Naive B cell (primary cell): ENCODE results near the gene CABLES2. TPM values are rescaled to one million over a fixed set of nuclear protein-coding genes. Genes with fewer than 3 reads are reported as not detected.

ENCODE experiments used
- ATAC-seq, 2 donors: fragments of 150-1000 bp; cut with Tn5 transposase; 2 replicates each; pipeline ENCODE4 v1.10.0; 2021; ENCODE audit warnings: low read depth in 2 of 2, mild to moderate bottlenecking in 2 of 2, moderate library complexity in 2 of 2
- DNase-seq: peaks from one replicate; pipeline ENCODE4 v3.0.0; 2022
- H3K27ac Mint-ChIP-seq, 6 donors: one replicate each; pipeline ENCODE4 v1.8.0; 2020 to 2022; ENCODE audit warnings: mild to moderate bottlenecking in 6 of 6, mixed read lengths in 6 of 6, moderate library complexity in 5 of 6, inconsistent platforms in 2 of 6
- H3K27me3 Mint-ChIP-seq, 3 donors: one replicate each; pipeline ENCODE4 v1.8.0; 2021 to 2022; ENCODE audit warnings: mixed read lengths in 3 of 3, mild to moderate bottlenecking in 1 of 3
- H3K36me3 Mint-ChIP-seq, 2 donors: one replicate each; pipeline ENCODE4 v1.8.0; 2020 to 2022; ENCODE audit warnings: mixed read lengths in 2 of 2, inconsistent platforms in 1 of 2, mild to moderate bottlenecking in 1 of 2
- H3K4me1 Mint-ChIP-seq, 3 donors: one replicate each; pipeline ENCODE4 v1.8.0; 2020 to 2022; ENCODE audit warnings: mixed read lengths in 3 of 3, inconsistent platforms in 1 of 3, mild to moderate bottlenecking in 1 of 3, moderate library complexity in 1 of 3
- H3K4me3 Mint-ChIP-seq, 8 donors: one replicate each; pipeline ENCODE4 v1.8.0; 2020 to 2022; ENCODE audit warnings: mild to moderate bottlenecking in 8 of 8, mixed read lengths in 8 of 8, moderate library complexity in 8 of 8, inconsistent platforms in 2 of 8
- H3K9me3 Mint-ChIP-seq, 7 donors: one replicate each; pipeline ENCODE4 v1.8.0; 2020 to 2022; ENCODE audit warnings: mixed read lengths in 7 of 7, mild to moderate bottlenecking in 5 of 7, inconsistent platforms in 2 of 7, moderate library complexity in 1 of 7
- polyA plus RNA-seq, 6 donors: library from polyadenylated mRNA; unstranded; fragments of 300-500 nt; fragmentation: Illumina TruSeq; gene quantifications; one replicate each; pipeline ENCODE4 v1.2.3, GENCODE V29; 2021; ENCODE audit warnings: low read depth in 6 of 6

Gene CABLES2
- polyA plus RNA-seq, 6 donors from 2014 or later = 1.00 to 3.3 (median 1.2) TPM; not detected in 1

DNA sequence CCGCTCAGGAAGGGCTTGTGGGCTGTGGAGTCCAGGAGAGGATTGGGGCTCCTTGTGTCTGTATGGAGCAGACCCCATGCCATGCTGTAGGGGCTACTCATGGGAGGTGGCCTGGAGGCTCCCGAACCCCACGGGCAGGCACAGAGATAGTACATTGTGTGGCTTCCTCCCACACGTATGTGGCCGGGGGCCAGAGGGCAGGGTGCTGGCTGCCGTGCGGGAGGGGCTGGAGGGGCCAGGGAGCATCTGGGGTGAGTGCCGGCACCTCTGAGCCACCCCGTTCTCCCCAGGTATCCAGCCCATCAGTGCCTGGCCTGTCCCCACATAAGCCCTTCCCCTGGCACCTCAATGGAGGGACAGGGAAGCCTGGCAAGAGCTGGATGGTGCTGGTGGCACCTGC, 12.7 kb upstream of the CABLES2 start:
- Mint-ChIP-seq H3K36me3 (no peaks in the 10 kb centered on the region), H3K27me3 (peaks cover 3 to 26% (median 13%) of the 10 kb centered on the region in 3 donors), H3K4me1 (peaks cover 0 to 3% (median 0%) of the 10 kb centered on the region in 3 donors), H3K9me3 (no peaks in the 10 kb centered on the region), H3K4me3 (no peak overlapping the region), H3K27ac (no peak overlapping the region)
- no peak for ATAC-seq
- no peak for DNase-seq

- H3K36me3 Mint-ChIP-seq = no peaks in the 10 kb centered on the region
- no peaks in the 10 kb centered on the region for H3K9me3 Mint-ChIP-seq
- no peak for DNase-seq
- H3K4me3 Mint-ChIP-seq = no peak overlapping the region
- peaks cover 3 to 20% (median 13%) of the 10 kb centered on the region in 3 donors for H3K27me3 Mint-ChIP-seq
- H3K4me1 Mint-ChIP-seq = peaks cover 0 to 3% (median 0%) of the 10 kb centered on the region in 3 donors
- H3K27ac Mint-ChIP-seq = no peak overlapping the region
- ATAC-seq = no peak
These were observed 11.8 kb upstream of the CABLES2 start for GRCh38 chr20:62418709-62419487.

GRCh38 chr20:62417981-62418708, 11.1 kb upstream of the CABLES2 start:
- H3K4me1 Mint-ChIP-seq = peaks cover 0 to 3% (median 0%) of the 10 kb centered on the region in 3 donors
- ATAC-seq (no peak), DNase-seq (no peak)
- peaks cover 3 to 15% (median 13%) of the 10 kb centered on the region in 3 donors for H3K27me3 Mint-ChIP-seq
- H3K36me3 Mint-ChIP-seq = no peaks in the 10 kb centered on the region
- H3K27ac Mint-ChIP-seq = no peak overlapping the region
- no peaks in the 10 kb centered on the region for H3K9me3 Mint-ChIP-seq
- H3K4me3 Mint-ChIP-seq = no peak overlapping the region

DNA sequence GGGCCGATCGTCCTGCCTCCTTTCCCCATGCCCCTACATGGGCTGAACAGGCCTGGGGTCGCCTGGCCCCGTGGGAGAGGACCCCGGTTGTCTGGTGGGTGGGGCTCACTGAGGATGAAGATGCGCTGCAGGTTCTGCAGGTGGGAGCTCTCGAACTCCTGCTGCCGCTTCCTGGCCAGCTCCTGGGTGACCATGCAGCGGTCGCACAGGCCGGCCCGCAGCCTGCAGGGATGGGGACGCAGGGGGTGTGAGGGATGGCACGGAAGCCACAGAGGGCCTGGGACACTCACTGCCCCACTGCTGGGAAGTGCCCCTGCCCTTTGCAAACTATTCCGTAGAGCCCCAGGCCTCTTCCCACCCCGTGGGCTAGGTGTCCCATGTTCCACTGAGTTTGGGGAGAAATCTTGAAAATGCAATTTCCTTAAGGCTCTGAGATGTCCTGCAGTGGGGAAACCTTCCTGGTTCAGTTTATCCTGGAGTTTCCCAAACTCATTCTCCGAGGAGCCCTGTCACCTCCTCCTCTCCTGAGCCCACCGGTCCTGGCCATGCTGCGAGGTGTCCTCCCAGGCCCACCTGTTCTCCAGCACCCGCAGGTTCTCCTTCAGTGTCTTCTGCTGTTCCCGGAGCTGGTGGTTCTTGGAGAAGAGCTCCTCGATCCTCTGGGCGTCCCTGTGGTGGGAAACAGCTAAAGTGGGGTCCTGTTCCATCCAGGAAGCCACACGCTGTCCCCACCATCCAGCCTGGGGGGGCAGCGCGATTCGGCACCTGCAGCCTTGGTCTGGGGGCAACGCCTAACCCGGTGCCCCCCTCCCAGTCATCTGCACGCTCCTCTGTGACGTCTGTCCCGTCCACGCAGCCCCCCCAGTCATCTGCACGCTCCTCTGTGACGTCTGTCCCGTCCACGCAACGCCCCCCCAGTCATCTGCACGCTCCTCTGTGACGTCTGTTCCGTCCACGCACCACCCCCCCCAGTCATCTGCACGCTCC, 9.9 kb upstream of the CABLES2 start:
- Mint-ChIP-seq H3K4me3 (no peak overlapping the region), H3K4me1 (peaks cover 0 to 3% (median 0%) of the 10 kb centered on the region in 3 donors), H3K27ac (no peak overlapping the region), H3K27me3 (peaks cover 3 to 13% (median 9%) of the 10 kb centered on the region in 3 donors), H3K36me3 (no peaks in the 10 kb centered on the region), H3K9me3 (no peaks in the 10 kb centered on the region)
- DNase-seq (no peak), ATAC-seq (no peak)

DNA sequence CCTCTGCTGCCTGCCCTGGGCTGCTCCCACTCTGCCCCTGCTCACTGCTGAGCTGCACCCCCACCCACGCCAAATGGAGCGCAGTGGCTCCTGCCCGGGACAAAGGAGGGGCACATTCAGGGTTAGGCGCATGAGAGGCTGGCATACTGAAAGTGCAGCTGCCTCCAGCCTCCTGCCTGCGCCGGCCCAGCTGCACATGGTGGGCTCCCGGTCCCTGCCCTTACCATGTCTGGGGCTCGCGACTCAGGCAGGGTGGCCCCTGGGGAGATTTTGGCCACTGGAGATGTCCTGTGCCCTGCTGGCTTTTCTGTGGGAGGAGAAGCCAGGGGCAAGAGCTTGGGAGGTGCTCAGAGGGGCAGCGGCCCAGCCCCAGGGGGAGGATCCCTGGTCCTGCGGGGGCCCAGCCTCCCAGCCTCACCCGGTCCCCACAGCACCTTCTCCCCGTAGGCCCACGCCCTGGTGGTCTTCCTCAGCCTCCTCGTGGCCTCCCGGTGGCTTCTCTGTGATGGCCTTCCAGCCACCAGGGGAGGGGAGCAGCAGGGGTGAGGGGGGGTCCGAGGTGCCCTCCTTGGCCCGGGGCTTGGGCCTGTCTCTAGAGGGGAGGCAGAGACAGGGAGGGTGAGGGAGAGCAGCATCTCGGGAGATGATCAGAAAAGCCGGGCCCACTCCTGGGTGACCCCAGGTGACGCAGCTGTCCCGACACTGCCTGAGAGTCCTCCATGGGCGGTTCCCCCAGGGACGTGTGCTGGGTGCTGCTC, 8.4 kb upstream of the CABLES2 start:
- H3K9me3 Mint-ChIP-seq = no peaks in the 10 kb centered on the region
- H3K4me3 Mint-ChIP-seq = no peak overlapping the region
- ATAC-seq = no peak
- H3K4me1 Mint-ChIP-seq = peaks cover 0 to 3% (median 0%) of the 10 kb centered on the region in 3 donors
- no peak for DNase-seq
- H3K27me3 Mint-ChIP-seq = peaks cover 3 to 12% (median 9%) of the 10 kb centered on the region in 3 donors
- H3K36me3 Mint-ChIP-seq = no peaks in the 10 kb centered on the region
- H3K27ac Mint-ChIP-seq = no peak overlapping the region

GRCh38 chr20:62413896-62414481, 6.9 kb upstream of the CABLES2 start:
- no peaks in the 10 kb centered on the region for H3K36me3 Mint-ChIP-seq
- DNase-seq (no peak), ATAC-seq (no peak)
- H3K27me3 Mint-ChIP-seq = peaks cover 0 to 6% (median 4%) of the 10 kb centered on the region in 3 donors
- H3K9me3 Mint-ChIP-seq = no peaks in the 10 kb centered on the region
- no peak overlapping the region for H3K27ac Mint-ChIP-seq
- no peak overlapping the region for H3K4me3 Mint-ChIP-seq
- peaks cover 9 to 13% (median 10%) of the 10 kb centered on the region in 3 donors for H3K4me1 Mint-ChIP-seq

DNA sequence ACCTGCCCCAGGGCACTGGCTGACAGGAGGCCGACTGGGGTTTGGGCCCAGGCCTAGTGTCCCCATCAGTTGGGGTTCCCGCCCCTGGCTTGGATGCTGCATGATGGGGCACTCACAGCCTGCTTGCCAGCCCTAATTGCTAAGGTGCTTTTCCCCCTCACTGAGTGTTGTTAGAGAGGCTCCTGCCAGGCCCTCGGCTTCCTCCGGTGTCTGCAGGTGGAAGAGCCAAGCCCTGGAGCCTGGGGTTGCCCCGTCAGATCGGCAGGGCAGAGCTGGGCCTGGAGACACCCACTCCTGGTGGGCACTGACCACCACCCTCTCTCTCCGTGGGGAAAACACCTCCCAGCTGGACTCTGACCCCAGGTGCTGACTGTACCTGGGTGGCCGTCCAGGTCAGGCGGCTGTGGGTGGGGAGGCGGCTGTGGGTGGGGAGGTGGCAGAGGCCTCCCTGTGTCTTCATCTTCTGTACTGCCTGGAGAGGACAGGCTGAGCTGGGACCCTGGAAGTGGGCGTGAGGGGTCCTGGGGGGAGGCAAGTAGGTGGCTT, 6.0 kb upstream of the CABLES2 start:
- no peaks in the 10 kb centered on the region for H3K9me3 Mint-ChIP-seq
- DNase-seq (no peak), ATAC-seq (no peak)
- peaks cover 9 to 13% (median 10%) of the 10 kb centered on the region in 3 donors for H3K4me1 Mint-ChIP-seq
- H3K27me3 Mint-ChIP-seq = peaks cover 0 to 6% (median 4%) of the 10 kb centered on the region in 3 donors
- no peak overlapping the region for H3K27ac Mint-ChIP-seq
- no peaks in the 10 kb centered on the region for H3K36me3 Mint-ChIP-seq
- no peak overlapping the region for H3K4me3 Mint-ChIP-seq

GRCh38 chr20:62412194-62413024, 5.3 kb upstream of the CABLES2 start:
- H3K36me3 Mint-ChIP-seq = no peaks in the 10 kb centered on the region
- no peak overlapping the region for H3K27ac Mint-ChIP-seq
- no peaks in the 10 kb centered on the region for H3K9me3 Mint-ChIP-seq

DNA sequence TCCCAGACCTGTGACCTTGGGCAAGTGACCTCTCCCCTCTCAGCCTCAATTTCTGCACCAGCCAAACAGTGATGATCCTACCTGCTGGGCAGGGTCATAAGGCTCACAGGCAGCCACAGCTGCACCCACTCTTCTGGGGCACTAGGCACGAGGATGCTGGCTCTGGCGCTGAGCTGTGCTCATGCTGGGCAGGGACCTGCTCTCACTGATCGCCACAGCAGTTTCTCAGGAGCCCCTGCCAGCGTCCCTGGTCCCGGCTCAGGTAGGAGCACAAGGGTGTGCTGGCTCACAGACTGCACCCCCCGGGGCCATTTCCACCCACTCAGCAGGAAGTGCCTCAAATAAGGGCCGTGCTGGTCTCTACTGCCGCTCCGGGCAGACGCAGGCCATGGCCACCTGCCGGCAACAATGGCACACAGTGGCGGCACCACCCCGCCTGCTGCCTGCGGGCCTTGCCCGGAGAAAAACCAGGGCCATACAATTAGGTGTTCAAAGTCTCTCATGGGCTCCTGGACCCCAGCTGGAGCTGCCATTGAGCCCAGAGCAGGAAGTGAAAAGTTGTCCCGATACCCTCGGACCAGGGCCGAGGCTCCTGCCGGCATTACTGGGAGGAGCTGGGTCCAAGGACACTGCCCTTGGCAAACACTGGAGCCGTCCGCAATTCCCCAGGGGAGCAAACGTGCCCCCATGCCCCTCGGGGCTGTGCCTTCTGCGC, 4.6 kb upstream of the CABLES2 start:
- Mint-ChIP-seq H3K27ac (no peak overlapping the region), H3K9me3 (no peaks in the 10 kb centered on the region), H3K27me3 (no peaks in the 10 kb centered on the region), H3K4me3 (peak overlapping the region in 2 of 8 donors; percentile 25 to 70), H3K36me3 (no peaks in the 10 kb centered on the region), H3K4me1 (peaks cover 9 to 13% (median 10%) of the 10 kb centered on the region in 3 donors)
- no peak for DNase-seq
- ATAC-seq = no peak

More at GRCh38 chr20:62412194-62413024, 5.3 kb upstream of the CABLES2 start:
- Mint-ChIP-seq H3K4me3 (no peak overlapping the region), H3K27me3 (peaks cover 0 to 4% (median 0%) of the 10 kb centered on the region in 3 donors), H3K4me1 (peaks cover 9 to 13% (median 10%) of the 10 kb centered on the region in 3 donors)
- DNase-seq = no peak
- no peak for ATAC-seq

GRCh38 chr20:62410746-62411478, 3.8 kb upstream of the CABLES2 start:
- Mint-ChIP-seq H3K4me3 (peak overlapping the region in 1 of 8 donors; percentile 41), H3K27ac (no peak overlapping the region), H3K9me3 (no peaks in the 10 kb centered on the region), H3K27me3 (no peaks in the 10 kb centered on the region), H3K36me3 (no peaks in the 10 kb centered on the region), H3K4me1 (peaks cover 14 to 17% (median 15%) of the 10 kb centered on the region in 3 donors)
- DNase-seq (no peak), ATAC-seq (no peak)
